Measurements from ENCODE around the gene RRP1B. TPM values are rescaled to one million over a fixed set of nuclear protein-coding genes. Genes with fewer than 3 reads are reported as not detected.

Gene RRP1B
- total RNA-seq, 1 donor from 2014 or later, result 47.4 TPM

DNA sequence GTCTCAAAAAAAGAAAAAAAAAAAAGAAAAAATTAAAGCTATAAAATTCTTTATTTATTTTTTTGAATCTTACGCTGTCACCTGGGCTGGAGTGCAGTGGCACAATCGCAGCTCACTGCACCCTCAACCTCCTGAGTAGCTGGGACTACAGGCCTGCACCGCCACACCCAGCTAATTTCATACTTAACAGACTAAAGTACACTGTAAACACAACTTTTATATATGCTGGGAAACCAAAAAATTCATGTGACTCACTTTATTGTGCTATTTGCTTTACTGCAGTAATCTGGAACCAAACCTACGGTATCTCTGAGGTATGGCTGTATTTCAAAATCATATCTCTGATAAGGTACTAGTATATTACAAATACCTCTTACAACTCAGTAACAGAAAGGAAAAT, 40.4 kb upstream of the RRP1B start:
- no peak overlapping the region for H3K4me3 ChIP-seq (ENCODE audit: low read depth, low read length)
- TF ChIP-seq CTCF (IDR thresholded peaks at IDR 0.05; ENCODE audit: insufficient read depth, low read length, poor library complexity, severe bottlenecking), result no peak
- H3K36me3 ChIP-seq (ENCODE audit: control insufficient read depth, insufficient read depth, low read length), result no peaks in the 10 kb centered on the region
- no peak for DNase-seq (ENCODE audit: low read depth)
- no peaks in the 10 kb centered on the region for H3K27me3 ChIP-seq (ENCODE audit: control insufficient read depth, insufficient read depth, low read length)

- Histone ChIP-seq H3K27me3 (ENCODE audit: control insufficient read depth, insufficient read depth, low read length) (no peaks in the 10 kb centered on the region), H3K36me3 (ENCODE audit: control insufficient read depth, insufficient read depth, low read length) (no peaks in the 10 kb centered on the region), H3K4me3 (ENCODE audit: low read depth, low read length) (no peak overlapping the region)
- TF ChIP-seq CTCF (IDR thresholded peaks at IDR 0.05; ENCODE audit: insufficient read depth, low read length, poor library complexity, severe bottlenecking), result no peak
- no peak for DNase-seq (ENCODE audit: low read depth)
Measured at GRCh38 chr21:43619344-43619743, 40.0 kb upstream of the RRP1B start.

- Histone ChIP-seq H3K27me3 (ENCODE audit: control insufficient read depth, insufficient read depth, low read length) (no peaks in the 10 kb centered on the region), H3K4me3 (ENCODE audit: low read depth, low read length) (no peak overlapping the region), H3K36me3 (ENCODE audit: control insufficient read depth, insufficient read depth, low read length) (no peaks in the 10 kb centered on the region)
- TF ChIP-seq CTCF (IDR thresholded peaks at IDR 0.05; ENCODE audit: insufficient read depth, low read length, poor library complexity, severe bottlenecking), result no peak
- no peak for DNase-seq (ENCODE audit: low read depth)
Measured at GRCh38 chr21:43619856-43620255, 39.5 kb upstream of the RRP1B start.

- H3K4me3 ChIP-seq (ENCODE audit: low read depth, low read length), result no peak overlapping the region
- H3K27me3 ChIP-seq (ENCODE audit: control insufficient read depth, insufficient read depth, low read length), result no peaks in the 10 kb centered on the region
- H3K36me3 ChIP-seq (ENCODE audit: control insufficient read depth, insufficient read depth, low read length), result no peaks in the 10 kb centered on the region
- no peak for TF ChIP-seq CTCF (IDR thresholded peaks at IDR 0.05; ENCODE audit: insufficient read depth, low read length, poor library complexity, severe bottlenecking)
- no peak for DNase-seq (ENCODE audit: low read depth)
Measured at GRCh38 chr21:43622796-43623195, 36.6 kb upstream of the RRP1B start.

DNA sequence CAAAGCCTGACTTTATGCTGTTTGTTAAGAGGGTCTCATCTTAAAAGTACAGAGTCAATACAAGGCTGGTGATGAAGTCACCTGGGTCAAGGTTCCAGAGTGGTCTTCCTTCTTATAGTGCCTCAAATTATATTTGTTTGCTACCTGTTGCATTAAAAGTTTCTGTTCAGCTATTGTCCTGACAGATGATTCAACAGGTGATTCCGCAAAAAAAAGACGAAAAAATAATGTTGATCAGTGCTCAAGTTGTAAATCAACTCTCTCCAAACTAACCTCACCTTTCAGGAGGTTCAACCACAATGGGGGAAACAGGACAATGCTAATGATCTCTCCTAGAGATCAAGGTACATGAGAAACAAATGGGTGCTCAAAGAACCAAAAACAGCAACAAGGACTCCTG, 35.8 kb upstream of the RRP1B start:
- no peak overlapping the region for H3K4me3 ChIP-seq (ENCODE audit: low read depth, low read length)
- no peak for TF ChIP-seq CTCF (IDR thresholded peaks at IDR 0.05; ENCODE audit: insufficient read depth, low read length, poor library complexity, severe bottlenecking)
- H3K36me3 ChIP-seq (ENCODE audit: control insufficient read depth, insufficient read depth, low read length), result no peaks in the 10 kb centered on the region
- DNase-seq (ENCODE audit: low read depth), result no peak
- no peaks in the 10 kb centered on the region for H3K27me3 ChIP-seq (ENCODE audit: control insufficient read depth, insufficient read depth, low read length)

- no peak for TF ChIP-seq CTCF (IDR thresholded peaks at IDR 0.05; ENCODE audit: insufficient read depth, low read length, poor library complexity, severe bottlenecking)
- Histone ChIP-seq H3K4me3 (ENCODE audit: low read depth, low read length) (no peak overlapping the region), H3K27me3 (ENCODE audit: control insufficient read depth, insufficient read depth, low read length) (no peaks in the 10 kb centered on the region), H3K36me3 (ENCODE audit: control insufficient read depth, insufficient read depth, low read length) (no peaks in the 10 kb centered on the region)
- DNase-seq (ENCODE audit: low read depth), result no peak
Measured at GRCh38 chr21:43624339-43624738, 35.0 kb upstream of the RRP1B start.
